ENCODE measurements around the gene PPP1R7.
"Not testable (repeated sequence)": the region's sequence is repeated elsewhere in the genome, so short reads cannot be mapped to it uniquely, and the experiment has no call there.

The PPP1R7 gene, protein sequence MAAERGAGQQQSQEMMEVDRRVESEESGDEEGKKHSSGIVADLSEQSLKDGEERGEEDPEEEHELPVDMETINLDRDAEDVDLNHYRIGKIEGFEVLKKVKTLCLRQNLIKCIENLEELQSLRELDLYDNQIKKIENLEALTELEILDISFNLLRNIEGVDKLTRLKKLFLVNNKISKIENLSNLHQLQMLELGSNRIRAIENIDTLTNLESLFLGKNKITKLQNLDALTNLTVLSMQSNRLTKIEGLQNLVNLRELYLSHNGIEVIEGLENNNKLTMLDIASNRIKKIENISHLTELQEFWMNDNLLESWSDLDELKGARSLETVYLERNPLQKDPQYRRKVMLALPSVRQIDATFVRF

DNA sequence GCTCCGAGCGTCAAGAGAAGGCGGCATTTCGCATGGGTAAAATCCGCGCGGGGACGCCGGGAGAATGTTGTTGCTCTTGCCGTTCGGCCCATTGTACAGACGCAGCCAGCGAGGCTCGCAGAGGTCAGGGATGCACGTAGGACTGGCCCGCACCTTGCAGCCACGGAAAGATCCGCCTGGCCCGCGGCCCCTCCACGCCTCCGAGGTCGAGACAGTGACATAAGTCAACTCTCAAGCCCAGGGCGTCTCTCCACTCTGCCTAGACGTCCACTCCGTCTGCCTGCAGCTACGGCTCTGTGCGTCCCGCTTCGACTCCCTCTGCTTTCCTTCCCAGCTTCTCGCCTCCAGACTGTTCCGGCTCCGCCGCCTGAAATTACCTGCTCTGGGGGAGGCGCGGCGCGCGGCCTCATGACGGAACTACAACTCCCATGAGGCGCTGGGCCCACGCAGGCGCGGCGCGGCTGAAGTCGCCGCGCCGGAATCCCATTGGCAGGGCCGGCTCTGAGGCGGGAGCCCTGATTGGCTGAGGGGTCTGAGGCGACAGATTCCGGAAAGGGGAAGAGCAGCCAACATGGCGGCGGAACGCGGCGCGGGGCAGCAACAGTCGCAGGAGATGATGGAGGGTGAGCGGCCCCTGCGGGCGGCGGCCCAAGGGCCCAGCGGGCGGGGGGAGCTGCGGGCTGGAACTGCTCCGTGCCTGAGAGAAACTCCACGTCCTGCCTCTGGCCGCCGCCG lies at the start of gene PPP1R7:
TSS of gene PPP1R7 (plus strand) at position 543 of the 735 bp plus-strand sequence. CDS start at position 572, 29 bp downstream.
- peak; percentile 95 for FAIRE-seq
- peak; percentile 99 for DNase-seq (ENCODE audit: extremely low spot score, insufficient read length, low read depth)

DNA sequence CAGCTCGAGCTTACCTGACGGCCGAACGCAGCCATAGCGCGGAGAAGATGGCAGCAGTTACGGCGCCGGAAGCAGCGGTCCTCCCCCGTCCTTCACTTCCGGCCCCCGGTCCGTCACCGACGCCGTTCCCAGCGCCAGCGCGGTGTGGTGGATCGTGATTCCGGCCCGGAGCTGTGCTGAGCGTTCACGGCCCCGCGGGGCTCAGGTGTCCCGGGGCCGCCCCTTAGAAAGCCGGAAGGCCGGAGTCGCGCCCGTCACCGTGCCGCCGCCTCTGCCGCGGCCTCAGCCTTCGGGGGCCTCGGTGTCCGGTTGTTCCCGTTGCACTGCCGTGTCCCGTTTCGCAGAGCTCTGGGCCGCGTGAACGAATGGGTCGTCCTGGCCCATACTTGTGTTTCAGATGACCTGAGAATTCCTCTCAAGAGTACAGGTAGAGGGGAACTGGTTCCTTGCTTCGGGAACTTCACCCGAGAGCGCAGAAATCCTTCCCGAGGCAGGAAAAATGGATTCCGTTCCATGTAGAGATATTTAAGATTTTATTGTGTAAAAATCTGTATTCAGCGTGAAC lies 47.9 kb upstream of the PPP1R7 start, which contains the start of gene MTERF4:
TSS of gene MTERF4 (minus strand) at position 49 of the 565 bp plus-strand sequence. CDS start at position 35, 14 bp downstream.
- DNase-seq (ENCODE audit: extremely low spot score, insufficient read length, low read depth) (peak; percentile 76), FAIRE-seq (peak; percentile 74)

DNA sequence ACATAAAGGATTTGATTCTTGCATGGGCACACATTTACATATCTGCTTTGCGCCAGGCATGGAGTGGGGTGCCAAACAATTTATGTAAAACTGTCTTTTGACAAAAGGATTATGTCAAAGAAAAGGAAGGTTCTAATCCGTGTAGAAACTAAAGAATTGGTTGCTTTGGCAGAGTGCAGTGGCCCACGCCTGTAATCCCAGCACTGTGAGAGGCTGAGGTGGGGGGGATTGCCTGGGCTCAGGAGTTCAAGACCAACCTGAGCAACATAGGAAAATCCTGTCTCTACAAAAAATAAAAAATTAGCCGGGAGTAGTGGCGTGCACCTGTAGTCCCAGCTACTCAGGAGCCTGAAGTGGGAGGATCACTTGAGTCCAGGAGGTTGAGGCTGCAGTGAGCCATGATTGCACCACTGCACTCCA lies 47.1 kb upstream of the PPP1R7 start:
- peak; percentile 35 for FAIRE-seq

DNA sequence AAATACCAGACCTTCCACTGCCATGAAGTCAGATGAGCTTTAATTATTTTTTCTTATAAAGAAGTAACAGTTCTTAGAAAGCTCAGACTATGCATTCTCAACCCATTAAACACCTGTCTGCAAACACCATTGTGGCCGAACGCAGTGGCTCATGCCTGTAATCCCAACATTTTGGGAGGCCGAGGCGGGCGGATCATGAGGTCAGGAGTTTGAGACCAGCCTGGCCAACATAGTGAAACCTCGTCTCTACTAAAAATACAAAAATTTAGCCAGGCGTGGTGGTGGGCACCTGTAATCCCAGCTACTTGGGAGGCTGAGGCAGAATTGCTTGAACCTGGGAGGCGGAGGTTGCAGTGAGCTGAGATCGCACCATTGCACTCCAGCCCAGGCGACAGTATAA lies 45.7 kb upstream of the PPP1R7 start:
- not testable (repeated sequence) for FAIRE-seq; DNase-seq (ENCODE audit: extremely low spot score, insufficient read length, low read depth)

More for the DNA sequence above, 47.1 kb upstream of the PPP1R7 start:
- no peak for DNase-seq (ENCODE audit: extremely low spot score, insufficient read length, low read depth)

DNA sequence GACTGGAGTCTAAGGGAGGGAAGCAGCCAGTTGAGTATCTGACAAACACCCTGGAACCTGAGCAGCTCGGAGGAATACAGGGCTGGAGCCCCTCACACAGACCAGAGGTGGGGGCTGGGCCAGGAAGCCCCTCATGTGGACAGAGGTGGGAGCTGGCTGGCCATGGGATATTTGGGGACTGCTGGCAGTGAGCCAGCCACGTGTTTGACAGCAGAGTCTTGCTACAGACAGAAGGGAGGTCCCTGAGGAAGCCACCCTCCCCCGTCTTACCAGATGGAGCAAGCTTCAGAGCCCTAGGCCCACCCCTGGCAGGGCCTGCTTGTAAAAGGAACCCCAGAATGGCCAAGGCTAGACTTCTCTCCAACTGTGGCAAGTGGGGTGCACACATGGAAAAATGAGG lies 44.6 kb upstream of the PPP1R7 start:
- DNase-seq (ENCODE audit: extremely low spot score, insufficient read length, low read depth), result no peak
- no peak for FAIRE-seq

DNA sequence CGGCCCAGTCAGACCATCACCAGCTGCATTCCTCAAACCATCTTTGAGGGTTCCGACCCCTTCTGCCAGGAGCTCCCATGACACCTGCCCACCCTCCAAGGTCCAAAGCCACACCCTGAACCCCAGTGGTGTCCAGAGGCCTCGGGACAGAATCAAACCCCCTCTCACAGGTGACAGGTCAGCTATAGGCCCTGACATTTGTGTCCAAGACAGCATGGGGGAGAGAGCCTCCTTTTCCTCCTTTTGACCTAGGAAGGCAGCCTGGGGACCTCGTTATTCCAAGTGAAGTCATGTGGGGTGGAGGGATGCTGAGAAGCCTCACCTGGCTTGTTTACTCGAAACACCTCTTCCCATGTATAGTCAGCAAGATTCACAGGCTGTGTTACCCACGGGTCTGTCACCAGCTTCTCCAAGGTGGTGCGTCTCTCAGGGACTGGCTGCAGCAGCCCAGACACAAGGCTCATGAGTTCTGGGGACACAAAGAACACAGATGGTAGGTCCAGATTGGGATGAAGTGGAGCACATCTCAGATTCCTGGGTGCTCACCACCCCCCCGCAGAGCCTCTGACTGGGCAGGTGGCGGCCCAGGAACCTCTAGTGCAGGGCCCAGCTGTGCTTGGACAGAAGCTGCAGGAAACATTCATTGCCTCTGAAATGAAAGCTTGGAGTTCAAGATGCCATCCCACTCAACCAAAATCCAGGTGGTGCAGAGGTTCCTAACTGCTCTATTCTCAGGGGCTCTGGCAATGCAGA lies 43.1 kb upstream of the PPP1R7 start:
- DNase-seq (ENCODE audit: extremely low spot score, insufficient read length, low read depth) (no peak), FAIRE-seq (no peak)

DNA sequence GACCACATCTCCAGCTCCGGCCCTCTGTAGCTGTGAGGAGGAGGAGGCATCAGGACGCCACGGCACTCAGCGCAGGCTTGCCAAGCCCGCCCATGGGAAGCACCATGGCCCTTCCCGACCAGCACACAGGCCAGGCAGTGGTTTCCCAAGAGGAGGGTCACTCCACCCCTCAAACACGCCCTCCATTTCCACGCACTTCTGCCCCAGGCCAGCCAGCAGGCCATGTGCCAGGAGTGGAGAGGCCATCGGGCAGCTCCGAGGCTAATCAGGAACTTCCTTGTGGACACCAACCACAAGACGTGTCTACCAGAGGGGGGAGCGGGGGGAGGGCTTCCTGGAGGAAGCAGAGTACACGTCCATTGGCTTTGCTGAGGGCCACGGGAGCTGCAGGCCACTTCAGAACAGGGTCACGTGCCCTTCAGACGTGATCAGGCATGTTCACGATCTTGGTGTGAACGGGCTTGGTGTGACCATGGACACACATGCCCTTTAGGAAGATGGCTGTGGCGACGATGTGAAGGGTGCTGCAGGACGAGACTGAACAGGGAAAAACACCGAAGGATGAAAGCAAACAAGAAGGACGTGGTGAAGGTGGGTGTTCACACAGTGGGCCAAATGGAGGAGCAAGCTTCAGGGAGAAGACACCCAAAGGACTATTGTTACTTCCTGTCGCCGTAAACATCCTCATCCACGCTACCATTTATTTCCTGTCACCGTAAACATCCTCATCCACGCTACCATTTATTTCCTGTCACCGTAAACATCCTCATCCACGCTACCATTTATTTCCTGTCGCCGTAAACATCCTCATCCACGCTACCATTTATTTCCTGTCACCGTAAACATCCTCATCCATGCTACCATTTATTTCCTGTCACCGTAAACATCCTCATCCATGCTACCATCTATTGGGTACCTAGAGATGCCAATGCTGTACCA lies 41.7 kb upstream of the PPP1R7 start:
- FAIRE-seq (no peak), DNase-seq (ENCODE audit: extremely low spot score, insufficient read length, low read depth) (no peak)

DNA sequence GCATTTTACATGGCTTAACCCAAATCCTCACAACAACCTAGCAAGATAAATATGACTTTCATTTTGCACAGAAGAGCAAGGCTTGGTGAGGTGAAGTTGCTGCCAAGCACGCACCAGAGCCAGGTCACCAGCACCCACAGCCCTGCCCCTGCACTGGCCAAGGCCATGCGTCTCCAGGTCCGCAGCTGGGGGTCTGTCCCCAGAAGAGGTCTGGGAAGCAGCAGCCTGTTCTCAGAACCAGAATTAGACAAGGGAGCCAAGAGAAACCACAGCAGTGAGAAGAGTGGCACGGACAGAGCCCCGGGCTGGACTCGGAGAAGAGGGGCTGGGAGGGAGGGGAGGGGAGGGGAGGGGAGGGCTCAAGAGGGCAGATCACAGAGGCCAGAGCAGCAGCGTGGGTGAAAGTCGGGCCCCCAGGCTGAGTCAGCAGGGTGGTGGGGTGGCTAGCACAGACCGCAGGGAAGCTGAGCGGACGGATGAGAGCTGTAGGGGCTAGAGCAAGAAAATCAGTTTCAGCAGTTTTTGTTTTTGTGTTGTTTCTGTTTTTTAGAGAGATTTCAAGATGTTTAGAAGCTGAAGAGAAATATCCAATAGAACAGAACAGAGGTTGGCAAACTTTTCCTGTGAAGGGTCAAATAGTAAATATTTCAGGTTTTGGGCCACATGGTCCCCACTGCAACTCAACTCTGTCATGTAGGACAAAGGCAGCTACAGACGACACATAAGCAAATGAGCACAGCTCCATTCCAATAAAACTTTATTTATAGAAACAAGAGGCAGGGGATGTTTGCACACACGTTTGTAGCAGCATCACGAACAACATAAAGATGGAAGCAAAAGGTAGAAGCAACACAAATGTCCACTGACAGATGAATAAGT lies 40.8 kb upstream of the PPP1R7 start:
- peak; percentile 5 for FAIRE-seq

DNA sequence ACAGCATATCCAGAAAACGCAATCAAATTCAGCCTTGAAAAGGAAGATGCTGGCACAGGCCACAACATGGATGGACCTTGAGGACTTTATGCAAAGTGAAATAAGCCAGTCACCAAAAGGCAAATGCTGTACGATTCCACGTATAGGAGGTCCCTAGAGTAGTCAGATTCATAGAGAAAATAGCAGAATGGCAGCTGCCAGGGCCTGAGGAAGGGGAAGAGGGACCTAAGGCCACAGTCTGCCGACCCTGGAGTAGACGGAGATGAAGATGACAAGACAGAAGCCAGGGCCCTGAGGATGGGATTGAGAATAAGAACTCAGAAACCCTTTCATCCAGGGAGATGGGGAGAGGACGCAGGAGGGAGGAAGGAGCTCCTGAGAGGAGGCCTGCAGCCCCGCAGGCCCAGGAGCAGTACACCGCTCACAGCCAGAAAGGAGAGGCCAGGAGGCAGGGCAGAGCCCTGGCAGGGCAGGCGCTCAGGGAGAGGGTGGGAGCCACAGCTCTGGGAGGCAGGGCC lies 40.1 kb upstream of the PPP1R7 start:
- FAIRE-seq (no peak), DNase-seq (ENCODE audit: extremely low spot score, insufficient read length, low read depth) (no peak)

More for the DNA sequence above, 40.8 kb upstream of the PPP1R7 start:
- DNase-seq (ENCODE audit: extremely low spot score, insufficient read length, low read depth), result no peak

DNA sequence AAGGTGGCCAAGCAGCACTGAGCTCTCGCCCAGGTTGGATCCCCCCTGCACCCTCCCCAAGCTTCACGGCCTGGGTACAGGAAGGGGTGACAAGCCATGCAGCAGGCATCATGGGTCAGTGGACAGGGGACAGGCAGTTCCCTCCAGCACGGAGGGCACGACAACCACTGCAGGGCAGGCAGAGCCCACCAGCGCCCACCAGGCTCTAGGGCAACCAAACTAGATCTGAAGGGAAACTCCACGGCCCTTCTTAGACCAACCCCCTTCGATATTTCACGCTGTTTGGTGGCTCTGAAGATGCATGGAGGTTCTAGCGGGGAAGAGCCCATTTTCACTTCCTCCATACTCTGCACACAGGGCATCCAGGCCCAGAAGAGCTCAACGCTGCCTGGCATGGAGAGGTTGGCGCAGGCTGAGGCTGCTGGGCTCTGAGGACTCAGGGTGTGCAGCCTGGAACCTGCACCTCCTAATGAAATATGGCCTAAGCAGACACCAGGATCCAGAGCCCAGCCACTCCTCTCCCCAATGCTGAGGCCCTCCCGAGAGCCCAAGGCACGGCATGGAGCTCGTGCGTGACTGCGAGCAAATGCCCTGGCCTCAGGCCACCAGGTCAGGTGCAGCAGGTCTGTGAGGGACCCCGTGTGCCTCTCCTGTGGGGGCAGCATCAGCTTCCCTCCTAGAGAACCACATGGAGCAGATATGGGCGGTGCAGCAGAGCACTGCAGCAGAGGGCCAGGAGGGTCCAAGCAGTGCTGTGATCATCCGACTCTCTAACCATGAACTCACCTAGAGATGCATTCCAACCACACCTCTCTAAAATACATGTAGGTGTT lies 39.4 kb upstream of the PPP1R7 start:
- no peak for DNase-seq (ENCODE audit: extremely low spot score, insufficient read length, low read depth)
- peak; percentile 87 for FAIRE-seq

DNA sequence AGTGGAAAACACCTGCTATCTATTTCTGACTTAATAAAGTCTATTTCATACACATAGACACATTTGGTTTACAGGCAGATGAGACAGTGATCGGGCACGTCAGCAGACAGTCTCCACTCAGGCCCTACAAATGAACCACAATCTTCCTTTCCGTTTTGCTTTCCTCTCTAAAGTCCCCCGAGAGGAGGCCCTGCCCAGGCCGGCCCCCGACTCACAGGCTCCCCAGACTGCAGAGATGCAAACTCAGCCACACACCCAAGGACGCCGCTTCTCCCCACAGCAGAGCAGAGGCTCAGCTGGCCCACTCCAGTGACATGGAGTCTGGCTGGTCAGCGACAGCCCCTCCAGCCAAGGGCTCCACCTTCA lies 38.8 kb upstream of the PPP1R7 start:
- FAIRE-seq (no peak), DNase-seq (ENCODE audit: extremely low spot score, insufficient read length, low read depth) (no peak)

DNA sequence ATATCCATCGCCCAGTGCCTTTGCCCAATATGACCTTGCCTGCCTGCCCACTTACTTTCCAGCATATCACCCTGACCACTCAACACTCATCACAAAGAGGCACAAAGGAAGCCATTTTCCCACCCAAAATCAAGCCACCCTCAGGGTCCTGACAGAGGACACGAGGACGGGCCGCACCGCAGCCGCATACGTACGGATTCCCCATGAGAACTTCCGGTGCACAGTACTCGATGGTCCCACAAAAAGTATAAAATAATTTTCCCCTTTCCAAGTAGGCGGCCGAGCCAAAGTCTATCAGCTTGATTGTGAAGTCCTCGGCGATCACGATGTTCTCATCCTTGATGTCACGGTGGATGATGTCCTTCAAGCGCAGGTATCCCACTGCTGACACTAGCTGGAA lies 38.2 kb upstream of the PPP1R7 start:
- DNase-seq (ENCODE audit: extremely low spot score, insufficient read length, low read depth) (no peak), FAIRE-seq (no peak)

DNA sequence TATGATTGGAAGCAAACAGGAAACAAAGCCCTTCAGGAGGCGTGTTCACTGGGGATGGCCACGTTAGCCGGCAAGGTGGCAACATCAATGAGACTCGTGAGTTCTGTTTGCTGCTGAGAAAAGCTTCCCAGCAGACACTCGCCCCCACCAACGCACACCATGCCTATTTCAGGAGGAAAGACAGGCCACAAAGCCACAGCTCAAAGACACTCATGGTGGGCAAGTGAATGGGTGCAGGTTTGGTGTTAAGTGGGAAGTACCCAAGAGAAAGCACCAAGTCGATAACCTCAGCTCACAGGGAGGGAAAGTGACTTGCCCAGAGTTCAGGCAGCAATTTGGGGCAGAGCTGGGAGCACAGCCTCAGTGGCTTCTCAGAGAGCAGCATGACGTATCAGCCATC lies 37.7 kb upstream of the PPP1R7 start:
- no peak for DNase-seq (ENCODE audit: extremely low spot score, insufficient read length, low read depth)
- peak; percentile 72 for FAIRE-seq

DNA sequence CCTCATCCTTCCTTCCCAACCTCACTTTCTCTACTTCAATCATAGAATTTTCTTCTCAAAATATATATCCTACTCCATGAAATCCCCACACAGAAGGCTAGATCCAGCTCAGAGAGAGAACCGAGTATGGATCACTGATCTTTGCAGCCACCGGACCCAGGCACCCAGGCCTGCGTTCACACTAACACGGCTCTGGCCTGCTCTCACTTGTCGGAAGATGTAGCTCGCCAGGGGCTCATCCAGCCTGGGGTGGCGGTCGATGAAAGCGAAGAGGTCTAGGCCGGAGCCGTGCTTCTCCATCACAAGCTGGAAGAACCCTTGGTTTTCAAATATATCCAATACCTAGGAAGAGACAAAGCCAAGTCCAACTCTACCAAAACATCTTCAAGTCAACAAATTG lies 35.4 kb upstream of the PPP1R7 start:
- no peak for DNase-seq (ENCODE audit: extremely low spot score, insufficient read length, low read depth)

DNA sequence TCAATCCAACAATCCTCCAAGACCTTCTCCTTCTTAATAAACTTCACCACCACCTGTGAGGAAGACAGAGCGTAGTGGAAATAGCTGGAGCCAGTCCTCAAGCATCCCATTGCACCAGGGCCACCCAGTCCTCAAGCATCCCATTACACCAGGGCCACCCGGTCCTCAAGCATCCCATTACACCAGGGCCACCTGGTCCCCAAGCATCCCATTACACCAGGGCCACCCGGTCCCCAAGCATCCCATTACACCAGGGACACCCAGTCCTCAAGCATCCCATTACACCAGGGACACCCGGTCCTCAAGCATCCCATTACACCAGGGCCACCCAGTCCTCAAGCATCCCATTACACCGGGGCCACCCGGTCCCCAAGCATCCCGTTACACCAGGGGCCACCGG lies 34.9 kb upstream of the PPP1R7 start:
- FAIRE-seq (no peak), DNase-seq (ENCODE audit: extremely low spot score, insufficient read length, low read depth) (no peak)

More for the DNA sequence above, 35.4 kb upstream of the PPP1R7 start:
- no peak for FAIRE-seq

DNA sequence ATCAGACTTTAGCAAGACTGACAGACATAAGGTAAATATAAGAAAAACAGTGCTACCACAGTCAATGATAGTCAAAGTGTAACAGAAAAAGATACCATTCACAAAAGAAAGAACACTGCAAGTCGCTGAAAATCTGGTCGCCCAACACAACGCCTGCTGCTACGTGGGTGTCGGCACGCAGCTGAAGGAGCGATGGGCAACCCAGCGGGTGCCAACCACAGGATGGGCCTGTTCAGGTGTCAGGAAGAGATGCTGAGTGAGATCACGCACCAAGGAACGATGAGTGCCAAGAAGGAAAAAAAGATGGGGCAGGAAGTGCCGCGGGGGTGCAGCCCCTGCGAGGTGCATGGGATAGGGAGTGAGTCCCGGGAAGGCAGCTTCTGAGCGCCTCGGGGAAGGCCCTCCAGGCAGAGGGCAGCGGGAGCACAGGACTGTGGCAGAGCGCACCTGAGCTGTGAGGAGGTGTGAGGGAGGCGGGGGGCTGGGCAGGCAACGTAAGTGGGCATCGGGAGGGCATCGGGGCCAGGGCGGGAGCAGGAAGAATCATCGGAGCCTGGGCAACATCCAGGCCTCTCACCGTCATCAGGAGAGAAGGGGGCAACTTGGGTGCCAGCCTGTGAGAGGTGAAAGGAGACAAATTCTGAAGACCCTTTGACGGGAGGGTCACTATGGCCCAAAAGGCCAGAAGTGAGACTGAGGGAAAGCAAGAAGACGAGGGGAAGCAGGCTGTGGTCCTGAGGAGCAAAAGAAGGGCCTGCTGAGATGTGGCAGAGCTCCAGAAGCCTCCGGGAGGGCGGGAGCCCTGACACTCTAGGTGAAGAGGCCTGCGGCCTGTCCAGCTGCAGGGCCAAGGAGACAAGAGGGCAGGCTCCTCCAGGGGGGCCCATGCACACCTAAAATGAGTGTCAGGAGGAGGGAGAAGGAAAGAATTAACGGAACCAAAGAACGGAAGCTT lies 33.4 kb upstream of the PPP1R7 start:
- no peak for FAIRE-seq
- no peak for DNase-seq (ENCODE audit: extremely low spot score, insufficient read length, low read depth)

Data from GM18507 (cell line).